Stimulated activated CD4-positive, alpha-beta T cell treated with anti-CD3 and anti-CD28 coated beads, Interleukin-1b, Interleukin-23, amount 100 ng/mL, for 24 hours (primary cell): ENCODE data around the gene GPR68.
A peak's percentile ranks its signal among the peaks of the same experiment; 100 is the strongest.

Experiments used
- DNase-seq, 4 experiments: peaks; one replicate each; pipeline ENCODE4 v3.0.0-alpha.2; 2020; ENCODE audit warnings: low read depth in 4 of 4, low spot score in 1 of 4

Gene GPR68, protein sequence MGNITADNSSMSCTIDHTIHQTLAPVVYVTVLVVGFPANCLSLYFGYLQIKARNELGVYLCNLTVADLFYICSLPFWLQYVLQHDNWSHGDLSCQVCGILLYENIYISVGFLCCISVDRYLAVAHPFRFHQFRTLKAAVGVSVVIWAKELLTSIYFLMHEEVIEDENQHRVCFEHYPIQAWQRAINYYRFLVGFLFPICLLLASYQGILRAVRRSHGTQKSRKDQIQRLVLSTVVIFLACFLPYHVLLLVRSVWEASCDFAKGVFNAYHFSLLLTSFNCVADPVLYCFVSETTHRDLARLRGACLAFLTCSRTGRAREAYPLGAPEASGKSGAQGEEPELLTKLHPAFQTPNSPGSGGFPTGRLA

DNA sequence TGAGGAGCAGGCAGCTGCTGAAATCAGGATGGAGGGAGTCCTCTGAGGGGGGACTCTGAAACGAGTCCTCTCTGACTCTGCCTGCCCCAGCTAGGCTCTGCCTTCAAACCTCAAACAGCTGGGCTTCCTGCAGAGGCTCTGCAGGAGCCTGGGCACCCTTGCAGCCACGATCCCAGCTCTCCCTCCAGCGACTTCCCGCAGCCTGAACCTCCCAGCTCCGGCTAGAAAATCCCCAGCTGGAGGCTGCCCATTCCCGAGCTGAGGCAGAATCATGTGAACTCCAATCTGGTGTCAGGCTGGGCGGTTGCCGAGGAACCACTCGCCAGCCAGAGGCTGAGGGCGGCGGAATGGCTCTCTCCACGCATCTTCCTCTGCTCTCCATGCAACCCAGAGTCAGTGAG lies at the start of gene GPR68:
GPR68 (minus strand) TSS at position 204 of the 401 bp plus-strand sequence. CDS start 9,654 bp downstream, outside the sequence.
- no peak for DNase-seq

DNA sequence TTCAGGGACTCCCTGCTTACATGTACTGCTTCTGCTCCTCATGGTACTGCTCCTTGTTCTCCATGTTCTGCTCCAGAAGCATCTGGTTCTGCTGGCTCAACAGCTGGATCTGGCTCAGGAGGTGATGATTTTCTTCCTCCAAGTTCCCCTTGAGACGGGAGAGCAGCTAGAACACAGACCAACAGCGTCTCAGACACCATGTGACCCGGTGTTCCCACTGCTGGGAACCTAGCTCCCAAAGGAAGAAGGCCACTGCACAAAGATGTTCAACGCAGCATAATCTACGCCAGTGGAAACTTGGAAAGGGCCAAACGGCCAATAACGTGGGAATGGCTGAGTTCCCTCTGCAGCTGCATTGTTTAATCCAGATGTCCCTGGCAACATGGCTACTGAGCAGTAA lies 49.6 kb upstream of the GPR68 start:
- no peak for DNase-seq

DNA sequence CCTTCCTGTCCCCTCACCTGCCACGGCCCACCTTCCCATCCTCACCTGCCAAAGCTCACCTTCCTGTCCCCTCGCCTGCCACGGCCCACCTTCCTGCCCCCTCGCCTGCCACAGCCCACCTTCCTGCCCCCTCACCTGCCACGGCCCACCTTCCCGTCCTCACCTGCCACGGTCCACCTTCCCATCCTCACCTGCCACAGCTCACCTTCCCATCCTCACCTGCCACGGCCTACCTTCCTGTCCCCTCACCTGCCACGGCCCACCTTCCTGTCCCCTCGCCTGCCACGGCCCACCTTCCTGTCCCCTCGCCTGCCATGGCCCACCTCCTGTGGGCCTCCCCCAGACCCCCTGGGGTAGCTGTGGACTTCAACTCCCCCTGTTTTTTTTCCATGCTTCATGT lies 48.8 kb upstream of the GPR68 start:
- no peak for DNase-seq

DNA sequence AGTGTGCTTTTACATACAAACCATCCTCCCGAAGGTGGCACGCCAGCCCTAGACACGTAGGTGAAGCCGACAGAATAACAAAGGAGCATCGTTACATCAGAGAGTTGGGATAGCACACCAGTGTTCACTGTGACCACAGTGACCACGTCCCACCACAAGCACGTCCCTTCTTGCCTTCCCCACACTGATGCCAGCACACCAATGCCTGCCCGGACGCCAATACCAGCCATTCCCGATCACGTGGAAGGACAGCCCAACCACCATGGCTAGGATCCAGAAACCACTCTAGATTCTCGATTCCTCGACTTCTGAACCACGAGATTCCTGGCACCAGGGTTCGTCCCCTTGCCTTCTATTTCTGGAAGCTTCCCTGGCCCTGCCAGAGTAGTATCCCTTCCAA lies 48.0 kb upstream of the GPR68 start:
- DNase-seq: no peak

DNA sequence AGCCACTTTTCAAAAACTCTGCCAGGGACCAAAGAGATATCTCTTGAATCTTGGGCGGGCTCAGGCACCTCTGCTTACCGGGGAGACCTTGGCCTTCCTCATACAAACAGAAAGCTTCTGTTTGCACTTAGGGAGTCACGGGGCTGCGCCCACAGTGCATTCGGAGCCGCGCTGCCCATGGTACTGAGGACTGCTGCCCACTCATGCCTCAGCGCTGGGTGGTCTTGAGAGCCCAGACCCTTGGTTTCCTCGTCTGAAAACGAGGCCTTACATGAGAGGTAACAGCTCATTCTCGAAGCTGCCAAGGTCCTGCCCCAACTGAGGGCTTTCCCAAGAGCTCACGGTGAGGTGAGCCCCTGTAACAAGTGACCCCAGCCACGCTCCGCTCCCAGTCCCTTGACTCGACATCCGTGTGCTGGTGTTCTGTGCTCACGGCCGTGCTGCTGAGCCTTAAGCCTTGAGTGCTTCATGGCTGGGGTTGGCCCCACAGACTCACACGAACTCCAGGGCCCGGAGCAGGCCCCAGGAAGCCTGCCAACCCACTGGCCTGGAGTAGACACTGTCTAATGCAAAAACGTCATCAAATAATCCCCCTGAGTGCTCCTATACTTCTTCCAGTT lies 47.4 kb upstream of the GPR68 start:
- DNase-seq: no peak

DNA sequence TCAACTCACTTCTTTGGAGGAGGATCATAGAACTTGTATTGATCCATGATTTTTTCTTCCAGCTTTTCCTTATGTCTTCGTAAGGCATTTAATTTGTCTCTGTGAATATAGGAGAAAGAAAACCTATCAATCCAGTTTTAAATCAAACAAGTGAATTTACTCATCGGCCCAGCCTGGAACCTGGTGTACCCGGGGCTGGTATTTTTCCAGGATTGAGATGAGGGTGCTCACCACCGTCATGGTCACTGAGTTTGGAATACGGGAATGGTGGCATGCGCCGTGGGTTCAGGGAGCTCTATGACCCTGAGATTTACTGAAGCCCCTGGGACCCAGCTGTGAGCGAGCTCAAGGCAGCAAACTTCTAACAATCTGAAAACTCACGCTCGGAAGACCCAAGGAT lies 46.5 kb upstream of the GPR68 start:
- DNase-seq: no peak

DNA sequence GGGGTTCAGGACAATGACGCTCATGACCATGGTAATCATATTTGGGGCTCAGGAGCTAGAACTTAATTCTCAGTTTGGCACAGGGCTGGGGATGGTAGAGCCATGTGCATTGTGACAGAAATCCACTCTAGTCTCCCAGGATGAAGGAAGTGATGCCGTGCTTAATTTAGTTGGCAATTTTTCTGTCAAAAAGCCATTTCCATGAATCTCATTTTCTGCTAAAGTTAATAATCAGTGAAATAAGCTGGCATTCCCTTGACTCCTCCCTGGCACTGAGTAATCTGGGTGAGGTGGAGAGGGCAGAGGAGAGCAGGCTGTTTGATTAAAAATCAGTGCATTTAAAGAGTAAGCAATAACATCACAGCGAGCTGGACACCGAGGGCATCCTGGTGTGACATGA lies 45.0 kb upstream of the GPR68 start:
- DNase-seq: no peak

DNA sequence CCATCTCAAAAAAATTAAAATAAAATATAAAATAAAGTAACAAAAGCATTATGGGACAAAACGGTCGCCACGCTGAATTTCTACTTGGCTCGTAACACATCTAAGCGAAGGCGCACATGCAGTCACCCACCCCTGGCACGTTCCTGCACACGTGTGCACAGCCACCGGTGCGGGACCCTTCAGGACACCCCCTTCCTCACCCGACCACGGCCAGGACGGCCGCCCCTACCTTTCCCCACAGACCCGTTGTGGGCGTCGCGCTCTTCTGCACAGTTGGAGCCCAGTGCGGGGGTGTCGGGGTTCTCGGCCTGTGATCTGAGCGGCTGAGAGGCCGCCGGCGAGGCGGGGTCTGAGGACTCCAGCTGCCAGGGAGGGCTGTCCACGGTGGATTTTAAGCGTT lies 44.4 kb upstream of the GPR68 start:
- DNase-seq: no peak

DNA sequence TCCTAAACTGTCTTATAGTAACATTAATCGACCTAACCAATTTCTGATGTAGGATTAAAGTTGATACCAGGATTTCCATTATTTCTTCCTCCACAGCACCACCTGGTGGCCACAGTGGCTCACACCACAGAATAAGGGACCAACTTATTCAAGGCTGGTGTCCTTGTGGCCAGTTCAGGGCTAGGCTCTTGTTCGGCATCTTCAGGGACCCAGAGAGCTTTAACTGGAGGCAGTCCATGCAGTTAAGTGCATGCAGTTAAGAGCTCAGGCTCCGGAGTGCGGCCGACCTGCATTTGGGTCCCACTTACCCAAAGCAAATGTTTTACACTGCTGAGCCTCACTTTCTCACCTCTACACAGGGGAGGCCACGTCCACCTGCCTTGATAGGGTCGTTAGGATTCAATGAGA lies 42.0 kb upstream of the GPR68 start:
- DNase-seq: peak; percentile 70 to 81 (median 76)

DNA sequence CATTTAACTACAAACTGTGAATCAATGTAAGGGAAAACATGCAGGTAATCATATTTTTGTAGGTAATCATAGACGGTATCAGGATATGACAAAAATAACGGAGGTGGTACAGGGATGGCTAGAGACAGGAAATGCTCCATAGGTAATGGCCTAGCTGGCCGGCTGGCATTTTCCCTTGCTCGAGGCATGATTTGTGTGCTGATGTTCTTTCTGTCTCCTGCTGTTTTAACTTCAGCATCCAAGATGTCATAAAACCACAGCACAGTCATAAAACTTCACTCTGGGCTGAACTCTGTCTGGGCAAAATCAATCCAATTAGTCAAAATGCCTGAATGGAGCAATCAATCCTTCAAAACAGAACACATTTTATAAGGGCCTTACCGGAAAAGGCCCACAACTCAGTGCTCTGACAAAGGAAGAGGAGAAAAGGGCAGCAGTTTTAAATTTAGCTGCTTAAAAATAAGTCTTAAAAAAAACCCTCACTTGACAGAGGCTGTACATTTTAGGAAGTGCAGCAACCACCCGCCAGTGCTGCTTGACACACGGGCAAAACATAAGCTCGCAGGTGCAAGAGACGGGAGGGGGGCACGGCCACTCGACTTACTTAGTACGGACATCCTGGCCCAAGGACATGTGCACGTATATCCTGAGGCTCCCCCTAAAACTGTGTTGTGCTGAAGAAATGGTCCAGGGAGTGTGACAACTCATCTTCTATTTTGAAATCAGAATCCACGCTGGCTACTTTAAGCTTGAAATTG lies 40.5 kb upstream of the GPR68 start:
- DNase-seq: no peak

DNA sequence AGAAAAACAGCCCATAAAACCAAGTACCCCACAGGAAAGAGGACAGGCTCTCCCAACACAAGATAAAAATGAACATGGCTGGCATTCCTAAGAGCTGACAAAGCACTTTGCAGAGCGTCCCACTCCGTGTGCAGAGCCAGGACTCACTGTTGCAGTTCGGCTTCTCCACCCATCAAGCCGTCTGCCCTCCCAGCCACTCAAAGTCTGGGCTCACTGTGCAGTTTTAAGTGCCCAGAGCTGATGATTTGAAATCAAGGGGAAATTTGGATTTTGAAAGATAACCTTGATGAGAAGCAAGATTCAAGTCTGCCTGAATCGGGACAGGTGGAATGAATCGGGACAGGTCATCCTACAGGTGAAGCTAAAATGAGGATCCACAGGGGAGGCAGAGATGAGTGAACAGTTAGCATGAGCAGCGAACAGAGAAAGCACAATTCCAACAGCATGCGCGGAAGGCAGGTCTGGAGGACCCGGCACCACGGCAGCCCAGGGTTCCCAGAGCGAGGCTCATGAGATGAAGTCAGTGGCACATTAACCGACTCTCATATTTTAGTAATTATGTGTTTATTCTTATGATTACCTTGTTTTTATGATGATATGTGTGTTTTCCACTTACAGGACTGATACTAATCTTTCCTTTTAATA lies 39.8 kb upstream of the GPR68 start:
- DNase-seq: no peak

DNA sequence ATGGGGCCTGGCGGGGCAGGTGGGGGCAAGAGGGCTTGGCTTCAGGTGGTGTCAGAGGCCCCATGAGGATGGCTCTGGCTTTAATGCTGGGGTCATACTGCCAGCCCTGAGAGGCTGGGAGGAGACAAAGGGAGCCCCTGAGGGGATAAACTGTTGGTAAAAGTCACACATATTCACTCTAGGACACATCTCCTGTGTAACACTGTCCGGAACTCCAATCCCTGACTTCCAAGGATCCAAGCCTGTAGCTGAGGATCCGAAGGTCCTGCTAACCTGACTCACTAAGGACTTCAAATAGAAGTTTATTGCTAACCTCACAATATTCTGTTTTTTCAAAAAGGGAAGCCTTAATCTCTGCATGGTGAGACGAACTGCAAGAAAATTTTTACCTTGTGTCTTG lies 39.2 kb upstream of the GPR68 start:
- DNase-seq: no peak

DNA sequence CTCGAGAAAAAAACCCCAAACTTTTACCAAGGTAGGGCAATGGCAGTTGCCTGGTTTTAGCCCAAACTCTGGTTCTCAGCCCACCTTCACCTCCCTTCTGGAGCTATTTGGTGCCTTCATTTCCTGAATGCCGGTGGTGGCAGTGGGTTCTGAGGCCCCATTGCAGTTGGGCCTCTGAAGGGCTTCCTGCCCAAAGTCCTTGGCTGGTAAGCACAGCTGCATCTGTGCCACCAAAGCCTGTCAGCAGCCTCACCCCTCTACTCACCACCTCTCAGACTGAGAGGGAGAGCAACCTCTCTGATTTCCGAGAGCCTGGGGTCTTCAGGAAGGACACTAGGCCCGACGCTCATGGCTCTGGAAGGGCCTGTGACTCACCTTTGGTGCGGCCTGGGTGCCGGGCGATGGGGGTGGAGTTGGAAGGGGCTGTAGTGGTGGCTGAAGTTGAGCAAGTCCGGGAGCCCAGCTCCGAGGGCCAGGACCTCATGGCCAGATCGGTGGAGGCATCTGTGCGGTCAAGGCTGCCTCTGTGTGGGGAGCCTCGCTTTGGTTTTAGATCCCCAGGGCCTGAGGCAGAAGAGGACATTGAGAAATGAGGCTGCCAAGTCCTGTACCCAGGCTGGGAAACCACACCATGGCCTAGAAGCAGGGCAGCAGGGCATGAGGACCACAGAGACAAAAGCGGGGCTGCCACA lies 38.6 kb upstream of the GPR68 start:
- DNase-seq: no peak

DNA sequence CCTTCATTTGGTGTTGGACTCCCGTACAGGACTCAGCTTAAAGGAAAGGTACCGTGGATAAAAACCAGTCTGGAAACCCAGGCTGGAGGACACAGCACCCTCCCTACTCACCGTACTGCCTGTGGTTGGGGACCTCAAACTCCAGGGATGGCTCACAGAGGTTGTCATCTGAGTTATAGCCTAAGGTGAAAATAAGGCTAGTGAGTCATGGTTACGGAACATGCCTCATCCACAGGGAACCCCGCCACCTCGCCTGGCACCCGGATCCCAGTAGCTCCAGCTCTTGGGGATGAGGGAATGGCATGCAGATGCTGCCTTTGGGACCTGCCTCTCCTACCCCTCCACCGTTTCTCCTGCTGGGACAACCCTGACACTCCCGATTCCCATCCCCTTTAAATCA lies 36.8 kb upstream of the GPR68 start:
- no peak for DNase-seq

DNA sequence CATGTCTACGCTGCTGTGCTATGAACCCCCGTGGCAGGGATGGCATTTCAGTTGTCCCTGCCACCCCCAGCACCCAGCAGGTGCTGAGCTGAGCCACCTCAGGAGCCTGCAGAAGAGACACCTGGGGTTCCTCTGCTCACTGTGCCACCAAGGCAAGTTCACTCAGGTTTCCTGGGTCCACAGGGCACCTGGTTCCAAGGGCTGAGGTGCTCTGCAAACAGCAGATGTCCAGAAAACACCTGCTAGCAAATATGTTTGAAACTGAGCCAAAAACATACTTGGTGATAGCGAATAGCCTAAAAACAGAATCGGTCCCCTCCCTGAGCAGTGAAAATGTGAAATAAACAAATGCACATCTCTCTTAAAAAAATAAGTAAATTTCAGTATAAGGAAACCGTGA lies 35.6 kb upstream of the GPR68 start:
- no peak for DNase-seq

DNA sequence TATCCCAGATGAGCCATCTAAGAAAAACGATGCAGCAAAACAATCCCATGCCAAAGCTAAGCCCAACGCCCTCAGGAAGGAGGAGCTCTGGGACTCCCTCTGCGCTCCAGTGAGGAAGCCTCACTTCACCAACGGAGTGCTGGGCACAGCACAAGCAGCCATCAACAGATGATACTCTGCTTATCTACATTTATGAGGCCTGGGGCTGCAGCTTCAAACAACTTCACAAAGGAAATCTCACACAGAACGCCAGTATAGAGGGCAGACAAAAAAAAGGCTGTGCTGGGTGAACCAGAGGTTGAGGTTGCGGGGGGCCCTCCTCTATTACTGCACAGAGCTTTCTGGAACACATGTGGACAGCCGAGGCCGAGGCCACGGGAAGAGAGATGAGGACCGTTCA lies 34.9 kb upstream of the GPR68 start:
- DNase-seq: no peak

DNA sequence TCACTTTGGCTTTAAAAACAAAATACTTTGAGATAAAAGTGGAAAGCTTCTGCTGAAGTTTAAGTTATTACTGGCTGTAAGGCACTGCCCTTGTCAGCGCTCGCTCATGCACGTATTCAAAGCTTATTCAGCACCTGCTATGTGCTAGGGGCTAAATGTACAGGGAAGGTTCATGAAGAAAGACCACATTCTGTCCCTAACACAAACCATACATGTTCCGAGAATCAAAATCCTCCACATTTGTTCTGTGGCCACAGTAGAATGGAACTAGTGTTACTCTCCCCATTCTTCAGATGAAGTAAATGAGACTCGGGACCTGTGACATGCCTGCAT lies 33.8 kb upstream of the GPR68 start:
- no peak for DNase-seq

DNA sequence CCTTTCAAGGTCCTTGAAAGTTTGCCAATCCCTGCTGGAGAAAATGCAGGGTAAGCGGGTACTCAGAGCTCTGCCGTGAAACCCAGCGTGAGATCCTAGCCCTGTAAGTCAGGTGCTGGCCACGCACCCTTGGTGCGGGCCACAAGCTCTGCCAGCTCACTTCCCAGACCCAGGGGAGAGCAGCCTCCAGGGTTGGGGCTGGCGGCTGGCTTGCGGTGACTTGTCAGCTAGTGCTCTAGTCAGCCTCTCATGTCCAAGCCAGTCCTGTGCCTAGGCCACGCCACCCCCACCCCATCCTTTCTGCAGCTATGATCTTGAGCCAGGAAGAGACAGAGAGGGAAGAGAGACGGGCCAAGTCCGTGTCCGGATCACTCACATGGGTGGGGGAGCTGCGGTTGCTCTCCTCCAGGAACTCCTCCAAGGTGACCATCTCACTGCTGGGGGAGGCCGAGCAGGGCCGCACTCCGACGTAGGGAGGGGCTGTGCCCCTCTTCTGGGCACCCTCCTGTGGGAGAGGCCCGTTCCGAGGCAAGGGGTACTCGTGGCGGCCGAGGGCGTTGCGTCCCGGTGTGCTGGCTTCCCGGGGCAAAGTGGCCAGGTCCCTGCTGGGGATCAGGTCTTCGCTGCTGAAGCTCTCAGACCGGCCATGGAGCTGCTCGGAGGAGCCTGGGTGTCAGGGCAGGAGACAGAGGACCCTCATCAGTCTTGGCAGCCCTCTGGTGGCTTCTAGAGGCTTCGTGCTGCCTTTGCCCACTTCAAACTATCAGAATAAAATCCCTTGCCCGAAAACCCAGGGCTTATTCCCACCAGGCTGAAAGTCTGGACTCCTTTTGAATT lies 33.3 kb upstream of the GPR68 start:
- DNase-seq: no peak

DNA sequence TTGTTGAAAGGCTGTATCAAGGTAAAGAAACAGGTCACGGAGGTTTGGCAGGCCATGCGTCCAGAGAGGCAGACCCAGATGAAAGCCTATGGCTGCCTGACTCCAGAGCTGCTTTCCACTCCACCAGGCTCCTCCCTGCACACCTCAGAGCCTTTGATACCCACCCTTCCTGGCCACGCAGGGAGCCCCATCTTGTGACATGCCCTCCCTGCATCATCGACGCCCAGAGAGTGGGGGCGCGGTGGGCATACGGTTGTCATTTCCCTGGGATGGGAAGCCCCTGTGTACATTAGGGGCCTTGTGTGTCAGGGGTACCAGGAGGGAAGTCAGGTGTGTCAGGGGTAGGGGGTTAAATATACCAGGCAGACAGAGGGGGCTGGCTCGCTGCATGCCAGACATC lies 30.3 kb upstream of the GPR68 start:
- DNase-seq: no peak

DNA sequence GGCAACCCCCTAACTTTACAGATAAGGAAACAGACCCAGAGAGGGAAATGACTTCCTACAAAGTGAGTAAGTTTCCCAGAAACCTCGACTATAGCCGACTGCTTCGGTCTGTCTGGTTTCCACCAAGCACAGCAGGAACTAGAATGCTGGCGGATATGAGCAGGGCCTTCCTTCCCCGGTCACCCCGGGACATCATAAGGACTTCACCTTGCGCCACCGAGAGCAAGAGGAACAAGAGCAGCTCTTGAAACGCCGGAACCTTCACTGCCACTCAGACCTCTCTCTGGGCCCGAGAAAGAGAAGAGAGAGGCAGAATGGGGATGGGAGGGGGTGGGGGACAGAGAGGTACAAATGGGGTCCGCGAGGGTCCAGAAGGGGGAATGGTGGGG lies 29.4 kb upstream of the GPR68 start:
- DNase-seq: no peak
